Thyroid gland (tissue), 4 donors: ENCODE measurements around the gene ANK3. TPM values are rescaled to one million over a fixed set of nuclear protein-coding genes. Genes with fewer than 3 reads are reported as not detected.

Source experiments
- DNase-seq, 2 donors: peaks; one replicate each; pipeline ENCODE4 v3.0.0-alpha.2; 2019
- H3K27ac ChIP-seq, 3 donors: fragments of 200-600 bp; sonication (generic); 1 replicate in 2 of 3; 2 replicates in 1 of 3; pipeline ENCODE4 v1.5.1; 2016 to 2019; ENCODE audit warnings: mild to moderate bottlenecking in 1 of 3, moderate library complexity in 1 of 3
- H3K27me3 ChIP-seq: fragments of 200-600 bp; sonication (generic); one replicate; pipeline ENCODE4 v1.5.1; 2019
- H3K36me3 ChIP-seq, 2 donors: fragments of 200-600 bp; sonication (generic); one replicate each; pipeline ENCODE4 v1.5.1; 2016 to 2019
- H3K4me1 ChIP-seq, 2 donors: fragments of 200-600 bp; sonication (generic); one replicate each; pipeline ENCODE4 v1.5.1; 2017 to 2019
- H3K4me3 ChIP-seq, 3 donors: fragments of 200-600 bp; sonication (generic); replicated peaks in 1 of 3; 1 replicate in 2 of 3; 2 replicates in 1 of 3; pipeline ENCODE4 v1.5.1; 2016; ENCODE audit warnings: mild to moderate bottlenecking in 1 of 3
- H3K9me3 ChIP-seq: fragments of 200-600 bp; sonication (generic); one replicate; pipeline ENCODE4 v1.5.1; 2017
- POLR2A ChIP-seq, 2 donors: fragments of 450-650 bp; IDR thresholded peaks; one replicate each; pipeline ENCODE4 v1.6.1; 2017; ENCODE audit warnings: antibody characterized with exemption in 2 of 2, mild to moderate bottlenecking in 2 of 2, moderate library complexity in 1 of 2
- whole genome bisulfite sequencing, 2 donors: methylation state at CpG; one replicate each; pipeline ENCODE4 v1.1.5; 2017; 5-methylcytosine and 5-hydroxymethylcytosine counted together
- intact Hi-C: fragments of 100-400 bp; cut with DNase I; formaldehyde crosslinking; loops from one replicate; pipeline ENCODE4 v1.15.1; 2023
- total RNA-seq, 4 donors: library from RNA; depleted of rRNA; stranded (reverse); fragments of >200 nt; gene quantifications; one replicate each; pipeline ENCODE4 v1.2.3, GENCODE V29; 2016
- TF ChIP-seq, protein P1 (sequence below), 6 experiments: fragments of 200-600 bp in 3 of 6; fragments of 450-650 bp in 3 of 6; sonication (generic) in 3 of 6; IDR thresholded peaks; one replicate each; pipeline ENCODE4 v1.5.1; 2016 to 2019; ENCODE audit warnings: antibody characterized with exemption in 6 of 6, mild to moderate bottlenecking in 2 of 6, inconsistent platforms in 1 of 6, moderate library complexity in 1 of 6

ANK3 gene
- total RNA-seq, 4 donors from 2014 or later, result 56.6 to 118 (median 115) TPM

DNA sequence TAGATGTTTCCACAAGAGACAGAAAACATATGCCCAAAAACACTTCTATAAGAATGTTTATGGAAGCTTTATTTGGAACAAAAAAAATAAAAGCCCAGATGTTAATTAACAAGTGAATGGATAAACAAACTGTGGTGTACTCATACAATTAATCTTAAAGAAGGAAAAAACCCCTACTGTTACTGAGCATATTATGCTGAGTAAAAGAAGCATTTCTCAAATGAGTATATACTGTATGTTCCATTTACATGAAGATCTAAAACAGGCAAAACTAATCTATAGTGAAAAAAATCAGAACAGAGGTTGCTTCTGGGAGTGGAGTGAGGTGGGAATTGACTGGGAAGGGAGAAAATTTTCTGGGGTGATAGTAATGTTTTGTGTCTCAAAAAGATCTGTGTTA is 15.5 kb upstream of the ANK3 start:
- intact Hi-C loops, result no loop called here
- no peak for DNase-seq
- no peak overlapping the region for H3K27ac ChIP-seq
- H3K36me3 ChIP-seq, result no peaks in the 10 kb centered on the region
- no peak overlapping the region for H3K4me3 ChIP-seq
- H3K9me3 ChIP-seq, result no peaks in the 10 kb centered on the region
- H3K4me1 ChIP-seq, result no peaks in the 10 kb centered on the region
- no peak for TF ChIP-seq POLR2A (IDR thresholded peaks at IDR 0.05)
- TF ChIP-seq, protein P1, sequence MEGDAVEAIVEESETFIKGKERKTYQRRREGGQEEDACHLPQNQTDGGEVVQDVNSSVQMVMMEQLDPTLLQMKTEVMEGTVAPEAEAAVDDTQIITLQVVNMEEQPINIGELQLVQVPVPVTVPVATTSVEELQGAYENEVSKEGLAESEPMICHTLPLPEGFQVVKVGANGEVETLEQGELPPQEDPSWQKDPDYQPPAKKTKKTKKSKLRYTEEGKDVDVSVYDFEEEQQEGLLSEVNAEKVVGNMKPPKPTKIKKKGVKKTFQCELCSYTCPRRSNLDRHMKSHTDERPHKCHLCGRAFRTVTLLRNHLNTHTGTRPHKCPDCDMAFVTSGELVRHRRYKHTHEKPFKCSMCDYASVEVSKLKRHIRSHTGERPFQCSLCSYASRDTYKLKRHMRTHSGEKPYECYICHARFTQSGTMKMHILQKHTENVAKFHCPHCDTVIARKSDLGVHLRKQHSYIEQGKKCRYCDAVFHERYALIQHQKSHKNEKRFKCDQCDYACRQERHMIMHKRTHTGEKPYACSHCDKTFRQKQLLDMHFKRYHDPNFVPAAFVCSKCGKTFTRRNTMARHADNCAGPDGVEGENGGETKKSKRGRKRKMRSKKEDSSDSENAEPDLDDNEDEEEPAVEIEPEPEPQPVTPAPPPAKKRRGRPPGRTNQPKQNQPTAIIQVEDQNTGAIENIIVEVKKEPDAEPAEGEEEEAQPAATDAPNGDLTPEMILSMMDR (IDR thresholded peaks at IDR 0.05), result no peak
- no peaks in the 10 kb centered on the region for H3K27me3 ChIP-seq

DNA sequence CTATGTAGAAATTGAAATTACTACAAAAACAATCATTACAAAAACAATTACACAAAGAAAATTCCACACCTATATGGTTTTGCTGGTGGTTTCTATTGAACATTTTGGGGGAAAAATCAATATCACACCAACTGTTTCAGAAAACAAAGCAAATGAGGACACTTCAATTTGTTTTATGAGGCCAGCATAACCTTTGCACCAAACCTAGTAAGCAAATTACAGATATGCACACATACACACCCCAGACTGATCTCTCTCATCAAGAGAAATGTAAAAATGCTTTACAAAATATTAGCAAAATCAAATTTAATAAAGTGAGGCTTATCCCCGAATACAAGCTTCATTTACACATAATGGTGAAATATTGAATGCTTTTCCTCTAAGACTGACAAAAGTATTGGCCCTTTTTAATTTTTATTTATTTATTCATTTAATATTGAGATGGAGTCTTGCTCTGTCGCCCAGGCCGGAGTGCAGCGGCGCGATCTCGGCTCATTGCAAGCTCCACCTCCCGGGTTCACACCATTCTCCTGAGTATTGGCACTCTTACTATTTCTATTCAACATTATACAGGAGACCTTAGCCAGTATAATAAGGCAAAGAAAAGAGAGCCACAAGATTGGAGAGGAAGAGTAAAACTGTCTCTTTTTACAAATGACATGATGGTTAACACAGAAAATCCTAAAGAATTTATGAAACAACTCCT is 13.6 kb upstream of the ANK3 start:
- no peak overlapping the region for H3K27ac ChIP-seq
- no peaks in the 10 kb centered on the region for H3K27me3 ChIP-seq
- H3K4me1 ChIP-seq, result no peaks in the 10 kb centered on the region
- no peak for DNase-seq
- TF ChIP-seq, protein P1 (IDR thresholded peaks at IDR 0.05), result no peak
- no peak for TF ChIP-seq POLR2A (IDR thresholded peaks at IDR 0.05)
- intact Hi-C loops, result no loop called here
- whole genome bisulfite sequencing, 2 donors, result 90 to 99% methylated on average over 8 of the region's 8 CpGs
- no peak overlapping the region for H3K4me3 ChIP-seq
- no peaks in the 10 kb centered on the region for H3K9me3 ChIP-seq
- no peaks in the 10 kb centered on the region for H3K36me3 ChIP-seq

DNA sequence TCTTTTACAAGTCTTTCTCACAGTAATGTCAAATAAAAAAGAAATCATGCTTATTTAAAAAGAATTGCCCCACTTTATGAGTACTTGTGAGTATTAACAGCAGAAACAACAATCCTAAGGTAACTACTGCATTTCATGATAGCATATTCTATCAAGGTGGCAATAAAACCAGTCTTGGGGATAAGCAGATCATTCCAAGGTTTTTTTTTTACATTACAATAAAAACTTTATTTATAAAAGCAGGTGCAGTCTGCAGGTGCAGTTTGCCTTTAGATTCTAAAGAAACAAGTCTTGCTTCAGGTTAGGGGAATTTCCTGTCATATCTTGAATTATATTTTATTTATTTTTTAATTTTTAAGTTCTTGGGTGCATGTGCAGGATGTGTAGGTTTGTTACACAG is 10.7 kb upstream of the ANK3 start:
- Histone ChIP-seq H3K27me3 (no peaks in the 10 kb centered on the region), H3K27ac (no peak overlapping the region), H3K9me3 (no peaks in the 10 kb centered on the region), H3K4me3 (no peak overlapping the region), H3K36me3 (no peaks in the 10 kb centered on the region), H3K4me1 (no peaks in the 10 kb centered on the region)
- no peak for DNase-seq
- TF ChIP-seq POLR2A (IDR thresholded peaks at IDR 0.05), result no peak
- TF ChIP-seq, protein P1 (IDR thresholded peaks at IDR 0.05), result no peak
- intact Hi-C loops, result no loop called here

DNA sequence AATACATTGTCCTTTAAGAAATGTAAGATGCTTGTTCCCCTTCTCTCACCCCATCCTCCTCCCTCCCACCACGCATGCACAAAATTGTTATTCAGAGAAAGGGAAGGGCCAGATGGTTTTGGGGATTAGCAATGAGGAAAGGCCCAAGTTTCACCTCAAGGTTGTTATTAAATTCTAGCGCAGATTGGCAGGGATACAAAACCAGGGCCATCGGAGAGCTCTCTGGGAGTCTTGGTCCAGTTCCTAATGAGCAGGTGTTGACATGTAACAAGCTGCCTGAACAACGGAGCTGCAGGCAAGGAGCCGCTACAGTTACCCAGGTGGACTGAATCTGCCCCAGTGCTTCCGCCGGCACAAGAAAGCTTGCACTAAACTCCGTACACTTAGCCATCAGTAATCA is 9.7 kb upstream of the ANK3 start:
- peak; percentile 8 to 10 for DNase-seq
- intact Hi-C loops, result no loop called here
- TF ChIP-seq, protein P1 (IDR thresholded peaks at IDR 0.05), result no peak
- no peak for TF ChIP-seq POLR2A (IDR thresholded peaks at IDR 0.05)
- Histone ChIP-seq H3K36me3 (no peaks in the 10 kb centered on the region), H3K9me3 (no peaks in the 10 kb centered on the region), H3K27me3 (no peaks in the 10 kb centered on the region), H3K4me1 (no peaks in the 10 kb centered on the region), H3K4me3 (no peak overlapping the region), H3K27ac (no peak overlapping the region)
- WGBS, 2 donors, result 83 to 85% methylated on average over 8 of the region's 8 CpGs

DNA sequence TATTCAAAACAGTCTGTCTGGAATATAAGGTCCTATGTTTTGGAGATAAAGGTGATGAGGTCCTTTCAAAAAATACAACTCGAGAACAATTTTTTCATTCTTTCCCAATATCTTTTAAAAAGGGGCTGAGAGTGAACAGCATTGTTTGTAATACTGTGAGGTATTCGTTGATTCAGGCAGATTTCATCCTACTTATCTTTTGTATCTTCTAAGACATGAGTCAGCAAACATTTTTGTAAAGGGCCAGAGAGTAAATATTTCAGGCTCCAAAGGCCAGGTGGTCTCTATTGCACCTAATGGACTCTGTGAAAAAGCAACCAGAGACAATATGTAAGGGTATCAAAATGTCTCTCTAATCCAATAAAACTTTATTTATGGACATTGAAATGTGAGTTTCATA is 8.1 kb upstream of the ANK3 start:
- Histone ChIP-seq H3K36me3 (no peaks in the 10 kb centered on the region), H3K9me3 (no peaks in the 10 kb centered on the region), H3K4me3 (no peak overlapping the region), H3K27ac (no peak overlapping the region), H3K27me3 (no peaks in the 10 kb centered on the region), H3K4me1 (no peaks in the 10 kb centered on the region)
- DNase-seq, result no peak
- intact Hi-C loops, result no loop called here
- no peak for TF ChIP-seq POLR2A (IDR thresholded peaks at IDR 0.05)
- TF ChIP-seq, protein P1 (IDR thresholded peaks at IDR 0.05), result no peak
- 82 to 90% methylated on average over 2 of the region's 2 CpGs for WGBS, 2 donors
